Epithelial cell of esophagus (primary cell): ENCODE results near the gene RRAS.
A peak's percentile ranks its signal among the peaks of the same experiment; 100 is the strongest.

Experiments
- DNase-seq: peaks from one replicate; pipeline ENCODE4 v3.0.0; 2010; ENCODE audit warnings: low read depth
- H3K4me3 ChIP-seq: 2 replicates; pipeline ENCODE4 v1.5.1; 2011; ENCODE audit warnings: mild to moderate bottlenecking, low read length, control low read depth
- TF ChIP-seq, protein P1 (sequence below): IDR thresholded peaks from 2 replicates; pipeline ENCODE4 v1.5.1; 2011; ENCODE audit warnings: low read depth, mild to moderate bottlenecking, low read length, control low read depth, inconsistent platforms; ENCODE audit not compliant: insufficient read depth; ENCODE audit errors: missing control alignments

RRAS gene

DNA sequence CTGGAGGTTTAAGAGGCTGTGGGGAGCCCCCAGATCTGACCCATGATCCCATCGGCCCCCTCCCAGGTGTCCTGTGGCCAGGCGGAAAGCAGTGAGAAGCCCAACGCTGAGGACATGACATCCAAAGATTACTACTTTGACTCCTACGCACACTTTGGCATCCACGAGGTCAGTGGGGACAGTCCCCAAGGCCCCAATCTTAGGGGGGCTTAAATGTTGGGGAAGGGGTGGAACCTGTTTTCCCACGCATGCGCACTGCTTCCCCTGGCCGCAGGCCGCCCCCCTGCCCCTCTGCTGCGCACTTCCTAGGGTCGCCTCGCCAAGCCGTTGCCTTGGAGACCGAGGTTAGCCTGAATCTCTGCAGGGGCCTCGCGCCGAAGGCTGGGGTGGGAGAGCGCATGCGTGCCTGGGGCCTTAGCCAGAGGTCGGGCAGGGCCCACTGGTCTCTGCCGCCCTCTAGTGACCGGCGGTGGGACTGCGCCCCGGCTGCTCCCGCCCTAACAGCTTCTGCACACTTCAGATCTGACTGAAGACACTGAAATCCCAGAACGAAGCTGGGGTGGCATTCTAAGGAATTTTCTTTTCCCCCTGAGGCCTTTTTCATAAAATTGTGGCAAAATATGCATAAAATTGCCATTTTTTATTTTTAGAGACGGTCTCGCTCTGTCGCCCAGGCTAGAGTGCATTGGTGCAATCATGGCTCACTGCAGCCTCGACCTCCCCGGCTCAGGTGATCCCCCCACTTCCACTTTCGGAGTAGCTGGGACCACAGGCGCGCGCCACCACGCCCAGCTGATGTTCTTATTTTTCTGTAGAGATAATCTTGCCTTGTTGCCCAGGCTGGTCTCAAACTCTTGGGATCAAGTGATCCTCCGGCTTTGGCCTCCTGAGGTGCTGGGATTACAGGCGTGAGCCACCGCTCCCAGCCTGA, 40.7 kb upstream of the RRAS start:
- TF ChIP-seq, protein P1, sequence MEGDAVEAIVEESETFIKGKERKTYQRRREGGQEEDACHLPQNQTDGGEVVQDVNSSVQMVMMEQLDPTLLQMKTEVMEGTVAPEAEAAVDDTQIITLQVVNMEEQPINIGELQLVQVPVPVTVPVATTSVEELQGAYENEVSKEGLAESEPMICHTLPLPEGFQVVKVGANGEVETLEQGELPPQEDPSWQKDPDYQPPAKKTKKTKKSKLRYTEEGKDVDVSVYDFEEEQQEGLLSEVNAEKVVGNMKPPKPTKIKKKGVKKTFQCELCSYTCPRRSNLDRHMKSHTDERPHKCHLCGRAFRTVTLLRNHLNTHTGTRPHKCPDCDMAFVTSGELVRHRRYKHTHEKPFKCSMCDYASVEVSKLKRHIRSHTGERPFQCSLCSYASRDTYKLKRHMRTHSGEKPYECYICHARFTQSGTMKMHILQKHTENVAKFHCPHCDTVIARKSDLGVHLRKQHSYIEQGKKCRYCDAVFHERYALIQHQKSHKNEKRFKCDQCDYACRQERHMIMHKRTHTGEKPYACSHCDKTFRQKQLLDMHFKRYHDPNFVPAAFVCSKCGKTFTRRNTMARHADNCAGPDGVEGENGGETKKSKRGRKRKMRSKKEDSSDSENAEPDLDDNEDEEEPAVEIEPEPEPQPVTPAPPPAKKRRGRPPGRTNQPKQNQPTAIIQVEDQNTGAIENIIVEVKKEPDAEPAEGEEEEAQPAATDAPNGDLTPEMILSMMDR = peak; percentile 96
- no peak overlapping the region for H3K4me3 ChIP-seq
- DNase-seq = peak; percentile 83

DNA sequence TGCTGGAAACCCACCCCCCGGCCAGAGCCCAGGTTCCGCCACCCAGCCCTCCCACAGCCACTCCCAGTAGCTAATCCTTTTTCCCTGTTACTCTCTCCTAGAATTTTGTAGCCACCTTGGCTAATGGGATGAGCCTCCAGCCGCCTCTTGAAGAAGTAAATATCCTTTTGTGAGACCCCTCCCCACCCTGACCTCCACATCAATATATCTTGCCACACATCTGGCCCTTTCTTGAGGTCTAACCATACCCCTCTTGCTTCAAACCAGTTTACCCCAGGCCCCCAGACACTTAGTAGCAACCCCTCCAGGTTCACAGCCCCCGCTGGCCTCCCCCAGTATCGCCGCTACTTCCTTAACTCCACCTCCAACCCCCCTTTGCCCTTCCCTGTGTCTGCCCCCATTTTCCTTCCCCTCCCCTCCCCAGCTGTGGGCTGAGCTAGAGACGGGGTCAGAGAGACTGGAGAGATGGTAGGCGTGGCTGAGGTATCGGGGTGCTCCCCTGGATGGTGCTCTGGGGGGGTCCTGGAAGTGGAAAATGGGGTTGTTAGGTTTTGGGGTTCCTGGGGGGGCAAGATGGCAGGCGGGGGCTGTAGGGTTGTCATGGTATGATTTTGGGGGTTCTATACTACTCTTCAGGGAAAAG, 39.9 kb upstream of the RRAS start:
- H3K4me3 ChIP-seq = no peak overlapping the region
- no peak for DNase-seq
- TF ChIP-seq, protein P1 = no peak

DNA sequence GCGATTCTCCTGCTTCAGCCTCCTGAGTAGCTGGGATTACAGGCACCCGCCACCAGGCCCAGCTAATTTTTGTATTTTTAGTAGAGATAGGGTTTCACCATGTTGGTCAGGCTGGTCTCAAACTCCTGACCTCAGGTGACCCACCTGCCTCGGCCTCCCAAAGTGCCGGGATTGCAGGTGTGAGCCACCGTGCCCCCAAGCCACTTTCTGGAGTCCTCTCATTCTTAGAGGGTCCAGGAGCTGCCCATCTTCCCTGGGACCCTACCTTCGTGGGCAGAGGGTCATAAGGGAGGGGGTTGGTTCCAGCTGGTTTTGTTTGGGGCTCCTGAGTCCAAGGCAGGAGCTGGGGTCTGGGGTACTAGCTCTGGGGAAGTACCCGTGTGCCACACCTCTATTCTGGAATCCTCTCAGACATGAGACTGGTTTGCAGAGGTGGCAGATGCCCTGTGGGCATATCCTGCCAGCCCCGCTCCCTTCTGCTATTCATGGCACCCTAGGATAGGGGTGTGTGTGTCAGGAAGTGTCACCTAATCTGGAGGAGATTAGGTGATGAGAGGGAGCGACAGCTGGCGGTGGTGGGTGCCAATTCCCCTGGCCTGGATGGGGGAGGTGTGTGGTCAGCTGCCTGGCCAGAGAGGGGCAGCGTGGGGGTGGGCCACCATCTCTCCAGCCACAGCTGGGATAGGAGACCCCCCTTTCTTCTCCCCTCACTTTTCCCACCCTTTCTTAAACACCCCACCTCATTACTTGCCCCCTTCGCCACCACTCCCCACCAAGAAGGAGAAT, 39.2 kb upstream of the RRAS start:
- TF ChIP-seq, protein P1 = no peak
- no peak overlapping the region for H3K4me3 ChIP-seq
- peak; percentile 32 for DNase-seq

DNA sequence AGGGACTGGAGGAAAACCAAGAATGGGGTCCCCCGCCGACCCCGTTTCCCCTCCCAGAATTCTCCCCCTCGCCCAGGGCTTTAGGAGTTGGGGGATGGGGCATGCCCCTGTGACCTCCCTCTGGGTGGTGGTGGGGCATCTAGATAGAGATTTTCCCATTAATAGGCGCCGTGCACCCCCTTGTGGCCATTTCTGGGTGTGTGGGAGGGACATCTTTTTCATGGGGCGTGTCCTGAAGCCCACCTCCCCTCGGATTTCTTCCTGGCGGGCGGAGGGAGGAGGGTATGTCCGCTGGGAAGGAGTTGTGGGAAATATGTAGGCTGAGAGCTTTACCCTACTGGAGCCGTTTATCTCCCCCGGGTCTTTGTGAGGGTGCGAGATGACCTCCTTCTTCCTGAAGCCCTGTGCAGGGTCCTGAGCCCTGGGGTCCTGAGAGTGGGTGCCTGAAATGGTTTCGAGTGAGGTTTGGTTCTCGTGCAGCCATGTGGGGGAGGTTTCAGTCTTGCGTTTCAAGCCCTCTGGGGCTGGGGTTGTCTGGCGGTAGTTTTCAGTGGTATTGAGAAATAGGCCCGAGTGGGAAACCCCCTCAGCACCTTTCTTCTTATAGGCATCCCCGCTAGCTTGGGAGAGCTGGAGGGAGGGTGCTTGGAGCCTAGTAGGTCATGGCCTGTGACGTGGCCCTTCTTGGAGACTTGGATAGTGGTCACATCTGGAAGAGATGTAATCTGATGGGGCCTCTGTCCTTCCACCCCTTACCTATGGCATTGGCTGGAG, 38.1 kb upstream of the RRAS start:
- H3K4me3 ChIP-seq = peak overlapping the region; percentile 95
- TF ChIP-seq, protein P1 = peak; percentile 58
- peak; percentile 75 for DNase-seq

DNA sequence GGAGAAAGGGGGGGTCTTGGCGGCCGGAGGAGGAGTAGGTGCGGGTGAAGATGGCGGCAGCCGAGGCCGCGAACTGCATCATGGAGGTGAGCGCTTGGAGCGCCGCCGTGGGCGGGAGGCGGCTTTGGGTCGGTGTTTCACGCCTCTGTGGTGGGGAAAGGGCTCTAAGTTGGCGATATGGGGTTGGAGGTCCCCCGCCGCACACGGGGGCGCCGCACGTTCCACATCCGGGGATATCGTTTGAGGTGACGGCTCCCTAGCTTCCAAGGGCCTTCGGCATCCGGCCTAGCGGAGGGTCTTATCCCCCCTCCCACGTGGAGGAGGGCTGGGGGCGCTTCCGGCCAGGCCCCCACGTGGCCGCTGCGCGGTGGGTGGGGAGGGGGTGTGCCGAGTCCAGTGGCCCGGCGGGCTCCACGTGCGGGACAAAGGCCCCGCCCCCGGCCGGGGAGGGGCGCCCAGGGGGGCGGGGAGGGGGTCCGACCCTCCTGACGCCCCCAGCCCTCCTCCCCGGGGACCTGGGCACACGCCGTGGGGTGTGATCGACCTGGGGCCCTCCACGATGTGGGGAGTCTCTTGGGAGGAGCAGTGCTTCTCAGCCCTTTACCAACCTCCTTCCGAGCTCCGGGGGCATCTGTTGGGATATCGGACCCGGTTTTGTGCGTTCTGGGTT, 37.4 kb upstream of the RRAS start, which contains the start of gene PRMT1:
PRMT1 (plus strand) TSS at position 41 of the 670 bp plus-strand sequence; CDS start at position 51, 10 bp downstream.
- peak within 1 kb of the TSS; percentile 95 for H3K4me3 ChIP-seq
- TF ChIP-seq, protein P1 = no peak
- peak; percentile 45 for DNase-seq
